Measurements from ENCODE around the gene KLK3. TPM values are rescaled to one million over a fixed set of nuclear protein-coding genes. Genes with fewer than 3 reads are reported as not detected.

KLK3 gene
- total RNA-seq, 1 donor, result not detected

DNA sequence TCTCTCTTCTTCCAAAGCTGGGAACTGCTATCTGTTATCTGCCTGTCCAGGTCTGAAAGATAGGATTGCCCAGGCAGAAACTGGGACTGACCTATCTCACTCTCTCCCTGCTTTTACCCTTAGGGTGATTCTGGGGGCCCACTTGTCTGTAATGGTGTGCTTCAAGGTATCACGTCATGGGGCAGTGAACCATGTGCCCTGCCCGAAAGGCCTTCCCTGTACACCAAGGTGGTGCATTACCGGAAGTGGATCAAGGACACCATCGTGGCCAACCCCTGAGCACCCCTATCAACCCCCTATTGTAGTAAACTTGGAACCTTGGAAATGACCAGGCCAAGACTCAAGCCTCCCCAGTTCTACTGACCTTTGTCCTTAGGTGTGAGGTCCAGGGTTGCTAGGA, 5.1 kb downstream of the KLK3 start:
- TF ChIP-seq, protein P1, sequence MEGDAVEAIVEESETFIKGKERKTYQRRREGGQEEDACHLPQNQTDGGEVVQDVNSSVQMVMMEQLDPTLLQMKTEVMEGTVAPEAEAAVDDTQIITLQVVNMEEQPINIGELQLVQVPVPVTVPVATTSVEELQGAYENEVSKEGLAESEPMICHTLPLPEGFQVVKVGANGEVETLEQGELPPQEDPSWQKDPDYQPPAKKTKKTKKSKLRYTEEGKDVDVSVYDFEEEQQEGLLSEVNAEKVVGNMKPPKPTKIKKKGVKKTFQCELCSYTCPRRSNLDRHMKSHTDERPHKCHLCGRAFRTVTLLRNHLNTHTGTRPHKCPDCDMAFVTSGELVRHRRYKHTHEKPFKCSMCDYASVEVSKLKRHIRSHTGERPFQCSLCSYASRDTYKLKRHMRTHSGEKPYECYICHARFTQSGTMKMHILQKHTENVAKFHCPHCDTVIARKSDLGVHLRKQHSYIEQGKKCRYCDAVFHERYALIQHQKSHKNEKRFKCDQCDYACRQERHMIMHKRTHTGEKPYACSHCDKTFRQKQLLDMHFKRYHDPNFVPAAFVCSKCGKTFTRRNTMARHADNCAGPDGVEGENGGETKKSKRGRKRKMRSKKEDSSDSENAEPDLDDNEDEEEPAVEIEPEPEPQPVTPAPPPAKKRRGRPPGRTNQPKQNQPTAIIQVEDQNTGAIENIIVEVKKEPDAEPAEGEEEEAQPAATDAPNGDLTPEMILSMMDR (IDR thresholded peaks at IDR 0.05; ENCODE audit: insufficient read depth, low read length), result no peak
- no peak overlapping the region for H3K4me3 ChIP-seq (ENCODE audit: low read depth, low read length)
- DNase-seq (ENCODE audit: low read depth), result no peak

DNA sequence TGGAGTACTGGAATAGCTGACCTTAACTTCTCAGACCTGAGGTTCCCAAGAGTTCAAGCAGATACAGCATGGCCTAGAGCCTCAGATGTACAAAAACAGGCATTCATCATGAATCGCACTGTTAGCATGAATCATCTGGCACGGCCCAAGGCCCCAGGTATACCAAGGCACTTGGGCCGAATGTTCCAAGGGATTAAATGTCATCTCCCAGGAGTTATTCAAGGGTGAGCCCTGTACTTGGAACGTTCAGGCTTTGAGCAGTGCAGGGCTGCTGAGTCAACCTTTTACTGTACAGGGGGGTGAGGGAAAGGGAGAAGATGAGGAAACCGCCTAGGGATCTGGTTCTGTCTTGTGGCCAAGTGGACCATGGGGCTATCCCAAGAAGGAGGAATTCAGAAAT, 6.3 kb downstream of the KLK3 start:
- no peak overlapping the region for H3K4me3 ChIP-seq (ENCODE audit: low read depth, low read length)
- TF ChIP-seq, protein P1 (IDR thresholded peaks at IDR 0.05; ENCODE audit: insufficient read depth, low read length), result no peak
- DNase-seq (ENCODE audit: low read depth), result no peak

DNA sequence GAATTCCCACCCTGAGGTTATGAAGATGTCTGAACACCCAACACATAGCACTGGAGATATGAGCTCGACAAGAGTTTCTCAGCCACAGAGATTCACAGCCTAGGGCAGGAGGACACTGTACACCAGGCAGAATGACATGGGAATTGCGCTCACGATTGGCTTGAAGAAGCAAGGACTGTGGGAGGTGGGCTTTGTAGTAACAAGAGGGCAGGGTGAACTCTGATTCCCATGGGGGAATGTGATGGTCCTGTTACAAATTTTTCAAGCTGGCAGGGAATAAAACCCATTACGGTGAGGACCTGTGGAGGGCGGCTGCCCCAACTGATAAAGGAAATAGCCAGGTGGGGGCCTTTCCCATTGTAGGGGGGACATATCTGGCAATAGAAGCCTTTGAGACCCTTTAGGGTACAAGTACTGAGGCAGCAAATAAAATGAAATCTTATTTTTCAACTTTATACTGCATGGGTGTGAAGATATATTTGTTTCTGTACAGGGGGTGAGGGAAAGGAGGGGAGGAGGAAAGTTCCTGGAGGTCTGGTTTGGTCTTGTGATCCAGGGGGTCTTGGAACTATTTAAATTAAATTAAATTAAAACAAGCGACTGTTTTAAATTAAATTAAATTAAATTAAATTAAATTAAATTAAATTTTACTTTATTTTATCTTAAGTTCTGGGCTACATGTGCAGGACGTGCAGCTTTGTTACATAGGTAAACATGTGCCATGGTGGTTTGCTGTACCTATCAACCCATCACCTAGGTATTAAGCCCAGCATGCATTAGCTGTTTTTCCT, 7.0 kb downstream of the KLK3 start:
- H3K4me3 ChIP-seq (ENCODE audit: low read depth, low read length), result no peak overlapping the region
- no peak for DNase-seq (ENCODE audit: low read depth)
- TF ChIP-seq, protein P1 (IDR thresholded peaks at IDR 0.05; ENCODE audit: insufficient read depth, low read length), result no peak

DNA sequence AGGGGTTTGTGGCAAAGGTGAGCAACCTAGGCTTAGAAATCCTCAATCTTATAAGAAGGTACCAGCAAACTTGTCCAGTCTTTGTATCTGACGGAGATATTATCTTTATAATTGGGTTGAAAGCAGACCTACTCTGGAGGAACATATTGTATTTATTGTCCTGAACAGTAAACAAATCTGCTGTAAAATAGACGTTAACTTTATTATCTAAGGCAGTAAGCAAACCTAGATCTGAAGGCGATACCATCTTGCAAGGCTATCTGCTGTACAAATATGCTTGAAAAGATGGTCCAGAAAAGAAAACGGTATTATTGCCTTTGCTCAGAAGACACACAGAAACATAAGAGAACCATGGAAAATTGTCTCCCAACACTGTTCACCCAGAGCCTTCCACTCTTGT, 14.8 kb downstream of the KLK3 start:
- no peak overlapping the region for H3K4me3 ChIP-seq (ENCODE audit: low read depth, low read length)
- DNase-seq (ENCODE audit: low read depth), result no peak
- TF ChIP-seq, protein P1 (IDR thresholded peaks at IDR 0.05; ENCODE audit: insufficient read depth, low read length), result no peak

DNA sequence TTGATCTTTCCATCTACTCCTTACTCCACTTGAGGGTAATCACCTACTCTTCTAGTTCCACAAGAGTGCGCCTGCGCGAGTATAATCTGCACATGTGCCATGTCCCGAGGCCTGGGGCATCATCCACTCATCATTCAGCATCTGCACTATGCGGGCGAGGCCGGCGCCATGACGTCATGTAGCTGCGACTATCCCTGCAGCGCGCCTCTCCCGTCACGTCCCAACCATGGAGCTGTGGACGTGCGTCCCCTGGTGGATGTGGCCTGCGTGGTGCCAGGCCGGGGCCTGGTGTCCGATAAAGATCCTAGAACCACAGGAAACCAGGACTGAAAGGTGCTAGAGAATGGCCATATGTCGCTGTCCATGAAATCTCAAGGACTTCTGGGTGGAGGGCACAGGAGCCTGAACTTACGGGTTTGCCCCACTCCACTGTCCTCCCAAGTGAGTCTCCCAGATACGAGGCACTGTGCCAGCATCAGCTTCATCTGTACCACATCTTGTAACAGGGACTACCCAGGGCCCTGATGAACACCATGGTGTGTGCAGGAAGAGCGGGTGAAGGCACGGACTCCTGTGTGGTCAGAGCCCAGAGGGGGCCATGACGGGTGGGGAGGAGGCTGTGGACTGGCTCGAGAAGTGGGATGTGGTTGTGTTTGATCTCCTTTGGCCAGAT, 15.8 kb downstream of the KLK3 start:
- TF ChIP-seq, protein P1 (IDR thresholded peaks at IDR 0.05; ENCODE audit: insufficient read depth, low read length), result no peak
- DNase-seq (ENCODE audit: low read depth), result no peak
- H3K4me3 ChIP-seq (ENCODE audit: low read depth, low read length), result no peak overlapping the region

DNA sequence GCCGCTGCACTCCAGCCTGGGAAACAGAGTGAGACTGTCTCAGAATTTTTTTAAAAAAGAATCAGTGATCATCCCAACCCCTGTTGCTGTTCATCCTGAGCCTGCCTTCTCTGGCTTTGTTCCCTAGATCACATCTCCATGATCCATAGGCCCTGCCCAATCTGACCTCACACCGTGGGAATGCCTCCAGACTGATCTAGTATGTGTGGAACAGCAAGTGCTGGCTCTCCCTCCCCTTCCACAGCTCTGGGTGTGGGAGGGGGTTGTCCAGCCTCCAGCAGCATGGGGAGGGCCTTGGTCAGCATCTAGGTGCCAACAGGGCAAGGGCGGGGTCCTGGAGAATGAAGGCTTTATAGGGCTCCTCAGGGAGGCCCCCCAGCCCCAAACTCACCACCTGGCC, 18.3 kb downstream of the KLK3 start, which contains the start of gene KLK2:
Gene KLK2 (plus strand): TSS at position 384 of the 400 bp plus-strand sequence. CDS start 35 bp downstream, outside the sequence.
- TF ChIP-seq, protein P1 (IDR thresholded peaks at IDR 0.05; ENCODE audit: insufficient read depth, low read length), result no peak
- no peak for DNase-seq (ENCODE audit: low read depth)
- no peak within 1 kb of the TSS for H3K4me3 ChIP-seq (ENCODE audit: low read depth, low read length)

Measured in fibroblast of the aortic adventitia (primary cell).